Motor neuron (in vitro differentiated cells): ENCODE measurements around the gene IL17REL. TPM values are rescaled to one million over a fixed set of nuclear protein-coding genes. Genes with fewer than 3 reads are reported as not detected.

Experiments
- ATAC-seq, 8 experiments: fragments of 200-7000 bp; cut with Tn5 transposase; replicated peaks in 6 of 8; 2 replicates each; pipeline ENCODE4 v1.8.0; 2021; ENCODE audit warnings: mild to moderate bottlenecking in 8 of 8, moderate library complexity in 8 of 8
- H3K27ac ChIP-seq, 2 donors: fragments of 250-450 bp; sonication (Bioruptor Pico); 2 replicates each; pipeline ENCODE4 v1.9.0; 2021; ENCODE audit warnings: antibody characterized with exemption in 2 of 2, mild to moderate bottlenecking in 2 of 2, moderate library complexity in 1 of 2
- H3K4me1 ChIP-seq, 2 donors: fragments of 250-450 bp; sonication (Bioruptor Pico); replicated peaks in 1 of 2; 2 replicates each; pipeline ENCODE4 v1.6.1; 2021; ENCODE audit warnings: antibody characterized with exemption in 2 of 2, mild to moderate bottlenecking in 2 of 2, moderate library complexity in 1 of 2
- H3K4me3 ChIP-seq, 5 donors: fragments of 250-450 bp; sonication (Bioruptor Pico); 2 replicates each; pipeline ENCODE4 v1.9.0; 2021; ENCODE audit warnings: antibody characterized with exemption in 5 of 5, mild to moderate bottlenecking in 5 of 5, moderate library complexity in 4 of 5
- WGBS, 10 experiments: fragments of 450-650 bp; shearing (Covaris generic); methylation state at CpG; one replicate each; pipeline ENCODE4 v1.0.0; 2022; 5-methylcytosine and 5-hydroxymethylcytosine counted together
- in situ Hi-C, 9 experiments: fragments of 400-800 bp; cut with MboI; loops; one replicate each; pipeline ENCODE4 v1.15.0; 2021; ENCODE audit warnings: low sequenced_read_pairs in 9 of 9, low pct_unique_long_range_greater_than_20kb in 2 of 9; ENCODE audit not compliant: unreplicated experiment in 9 of 9
- total RNA-seq, 8 experiments: library from RNA; unstranded; fragments of 300-600 nt; gene quantifications; 2 replicates each; pipeline versions ENCODE4 v1.2.3 to v1.2.4, GENCODE V29; 2022

Gene IL17REL
- total RNA-seq, 8 experiments from 2014 or later, result 0.07 to 0.47 (median 0.20) TPM; not detected in 3

DNA sequence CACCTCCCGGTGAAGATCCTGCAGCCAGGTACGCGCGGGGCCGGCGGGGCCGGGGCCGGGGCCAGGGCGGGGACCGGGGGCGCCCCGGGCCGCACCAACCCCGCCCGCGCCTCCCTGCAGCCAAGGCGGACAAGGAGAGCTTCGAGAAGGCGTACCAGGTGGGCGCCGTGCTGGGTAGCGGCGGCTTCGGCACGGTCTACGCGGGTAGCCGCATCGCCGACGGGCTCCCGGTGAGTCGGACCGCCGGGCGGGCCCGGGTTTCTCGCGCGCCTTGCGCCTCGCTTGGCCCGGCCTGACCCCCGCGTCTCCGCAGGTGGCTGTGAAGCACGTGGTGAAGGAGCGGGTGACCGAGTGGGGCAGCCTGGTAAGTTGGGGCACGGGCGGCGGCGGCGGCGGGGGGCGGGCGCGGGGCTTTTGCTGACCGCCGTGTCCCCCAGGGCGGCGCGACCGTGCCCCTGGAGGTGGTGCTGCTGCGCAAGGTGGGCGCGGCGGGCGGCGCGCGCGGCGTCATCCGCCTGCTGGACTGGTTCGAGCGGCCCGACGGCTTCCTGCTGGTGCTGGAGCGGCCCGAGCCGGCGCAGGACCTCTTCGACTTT, 51.5 kb downstream of the IL17REL start:
- H3K27ac ChIP-seq, result peak overlapping the region; percentile 98 to 99
- 0% methylated on average over 2 of the region's 84 CpGs; no CpG with 5 or more reads in 9 of the 10 experiments for WGBS, 10 experiments
- ATAC-seq, result no peak
- in situ Hi-C loops, result no loop called here
- peaks cover 22% of the 10 kb centered on the region in 2 donors for H3K4me1 ChIP-seq
- peak overlapping the region; percentile 56 to 83 (median 72) for H3K4me3 ChIP-seq

GRCh38 chr22:49960159-49961004, 52.2 kb downstream of the IL17REL start, which contains the start of gene PIM3:
Gene PIM3 (plus strand): TSS chr22:49960772. CDS start chr22:49960948, 176 bp downstream.
- no CpG with 5 or more reads among the region's 137 CpGs for WGBS, 10 experiments
- H3K4me3 ChIP-seq, result peak within 1 kb of the TSS; percentile 56 to 83 (median 72)
- ATAC-seq, result peak; percentile 64 to 83 (median 78)
- in situ Hi-C loops, result no loop called here
- peaks cover 22% of the 10 kb centered on the region in 2 donors for H3K4me1 ChIP-seq
- peak within 1 kb of the TSS; percentile 98 to 99 for H3K27ac ChIP-seq

- Histone ChIP-seq H3K4me1 (peaks cover 22% of the 10 kb centered on the region in 2 donors), H3K27ac (peak overlapping the region; percentile 98 to 99), H3K4me3 (peak overlapping the region; percentile 56 to 83 (median 72))
- peak in 3 of 8 experiments; percentile 13 to 24 (median 15) for ATAC-seq
- in situ Hi-C loops, result no loop called here
- WGBS, 10 experiments, result 0 to 9% methylated on average over 1 to 8 of the region's 21 CpGs; no CpG with 5 or more reads in 8 of the 10 experiments
Observed at GRCh38 chr22:49959782-49960158, 52.8 kb downstream of the IL17REL start.

- H3K27ac ChIP-seq, result peak overlapping the region in 1 of 2 donors; percentile 99
- peak overlapping the region in 2 of 5 donors; percentile 65 to 83 for H3K4me3 ChIP-seq
- peaks cover 22% of the 10 kb centered on the region in 2 donors for H3K4me1 ChIP-seq
- ATAC-seq, result no peak
- in situ Hi-C loops, result no loop called here
- WGBS, 10 experiments, result 85 to 90% methylated on average over 2 to 4 of the region's 29 CpGs; no CpG with 5 or more reads in 8 of the 10 experiments
Observed at GRCh38 chr22:49958931-49959781, 53.4 kb downstream of the IL17REL start.

GRCh38 chr22:49958366-49958921, 54.1 kb downstream of the IL17REL start:
- in situ Hi-C loops, result no loop called here
- Histone ChIP-seq H3K4me3 (no peak overlapping the region), H3K4me1 (peaks cover 18 to 20% of the 10 kb centered on the region in 2 donors), H3K27ac (no peak overlapping the region)
- 40 to 96% (median 68%) methylated on average over 1 to 7 of the region's 16 CpGs; no CpG with 5 or more reads in 2 of the 10 experiments for WGBS, 10 experiments
- no peak for ATAC-seq

GRCh38 chr22:49957826-49958365, 54.7 kb downstream of the IL17REL start:
- 60 to 100% (median 100%) methylated on average over 1 to 2 of the region's 12 CpGs; no CpG with 5 or more reads in 7 of the 10 experiments for WGBS, 10 experiments
- no peak overlapping the region for H3K27ac ChIP-seq
- no peak overlapping the region for H3K4me3 ChIP-seq
- ATAC-seq, result no peak
- H3K4me1 ChIP-seq, result peaks cover 13 to 15% of the 10 kb centered on the region in 2 donors
- in situ Hi-C loops, result no loop called here

DNA sequence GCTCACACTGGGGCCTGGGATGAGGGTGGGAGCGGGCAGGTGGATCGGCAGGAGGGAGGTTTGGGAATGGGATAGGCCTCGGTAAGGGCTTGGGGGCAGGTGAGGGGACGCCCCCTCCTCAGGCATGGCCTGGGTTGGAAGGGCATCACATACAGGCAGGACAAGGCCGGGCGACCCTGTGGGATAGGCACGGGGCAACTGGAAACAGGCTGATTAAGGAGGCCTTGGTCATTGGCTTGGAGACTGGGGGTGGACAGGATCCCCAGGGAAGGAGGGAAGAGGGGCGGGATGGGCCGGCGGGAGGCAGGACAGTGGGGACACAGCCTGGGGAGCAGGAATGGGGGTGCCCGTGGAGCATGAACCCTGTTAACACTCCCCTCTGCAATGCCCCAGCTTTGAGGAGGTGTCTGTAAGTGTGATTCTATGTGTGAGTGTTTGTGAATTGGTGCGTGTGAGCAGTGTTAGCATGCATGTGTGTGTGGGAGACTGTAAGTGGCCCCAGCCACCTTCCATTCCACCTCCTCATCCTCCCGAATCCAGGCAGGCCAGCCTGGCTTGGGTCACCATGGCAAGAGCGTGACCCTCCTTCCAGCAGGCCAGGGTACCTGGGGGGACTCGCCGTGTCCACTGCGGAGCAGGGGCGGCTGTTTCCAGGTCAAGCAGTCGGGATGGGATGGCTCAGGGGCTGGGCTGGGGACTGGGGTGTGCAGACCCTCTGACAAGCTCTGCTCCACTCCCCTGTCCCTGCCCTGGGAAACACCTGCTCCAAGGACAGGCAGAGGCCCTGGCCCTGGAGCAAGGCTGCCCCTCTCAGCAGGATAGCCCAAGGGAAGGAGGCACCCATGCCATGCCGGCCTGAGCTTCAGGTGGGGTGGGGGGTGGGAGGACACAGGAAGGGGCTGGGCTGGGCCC, 55.4 kb downstream of the IL17REL start:
- in situ Hi-C loops, result no loop called here
- Histone ChIP-seq H3K4me1 (peaks cover 12 to 16% of the 10 kb centered on the region in 2 donors), H3K27ac (no peak overlapping the region), H3K4me3 (no peak overlapping the region)
- no peak for ATAC-seq
- 40 to 89% (median 77%) methylated on average over 1 to 3 of the region's 20 CpGs; no CpG with 5 or more reads in 6 of the 10 experiments for WGBS, 10 experiments

- H3K4me1 ChIP-seq, result peaks cover 14 to 24% of the 10 kb centered on the region in 2 donors
- H3K4me3 ChIP-seq, result no peak overlapping the region
- in situ Hi-C loops, result no loop called here
- ATAC-seq, result no peak
- 60 to 100% methylated on average over 1 to 3 of the region's 15 CpGs; no CpG with 5 or more reads in 8 of the 10 experiments for WGBS, 10 experiments
- no peak overlapping the region for H3K27ac ChIP-seq
Observed at GRCh38 chr22:49956418-49956770, 56.2 kb downstream of the IL17REL start.

DNA sequence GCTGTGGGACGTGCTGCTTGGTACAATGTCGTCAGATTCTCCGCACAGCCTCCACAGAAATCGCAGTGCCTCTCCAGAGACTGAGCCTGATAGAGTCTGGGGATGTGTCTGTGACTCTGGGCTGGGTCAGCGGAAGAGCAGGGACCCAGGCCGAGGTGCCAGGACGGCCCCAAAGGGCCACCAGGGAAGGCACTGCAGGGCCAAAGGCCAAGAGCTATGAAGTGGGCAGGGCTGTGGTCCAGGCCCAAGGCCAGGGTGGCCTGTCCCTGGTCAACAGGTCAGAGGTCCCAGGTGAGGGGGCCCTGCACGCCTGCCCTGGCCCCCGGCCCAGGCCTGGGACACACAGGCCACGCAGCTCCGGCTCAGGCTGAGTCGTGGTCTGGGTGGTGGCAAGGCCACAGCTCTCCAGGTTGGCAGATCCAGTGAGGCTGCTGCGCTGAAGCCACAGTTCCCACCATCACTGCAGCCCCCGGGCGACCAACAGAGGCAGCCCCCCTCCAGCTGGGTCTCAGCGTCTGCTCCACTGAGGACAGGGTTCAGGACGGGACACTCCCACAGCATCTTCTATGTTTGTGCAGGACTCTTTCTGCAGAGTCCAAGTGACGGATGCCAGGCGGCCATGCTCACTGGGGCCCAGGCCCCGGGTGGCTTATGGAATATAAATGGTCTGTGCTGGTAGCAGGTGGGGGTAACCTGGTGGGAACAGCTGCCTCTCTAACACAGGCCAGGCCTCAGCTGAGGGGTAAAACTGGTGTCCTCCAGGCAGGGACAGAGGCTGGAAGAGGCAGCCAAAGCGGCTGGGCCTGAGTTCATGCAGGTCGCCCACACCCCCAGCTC, 56.8 kb downstream of the IL17REL start:
- ATAC-seq, result no peak
- H3K4me3 ChIP-seq, result no peak overlapping the region
- H3K4me1 ChIP-seq, result peaks cover 20 to 30% of the 10 kb centered on the region in 2 donors
- WGBS, 10 experiments, result 60 to 100% (median 94%) methylated on average over 1 to 6 of the region's 22 CpGs; no CpG with 5 or more reads in 6 of the 10 experiments
- H3K27ac ChIP-seq, result no peak overlapping the region
- in situ Hi-C loops, result no loop called here

DNA sequence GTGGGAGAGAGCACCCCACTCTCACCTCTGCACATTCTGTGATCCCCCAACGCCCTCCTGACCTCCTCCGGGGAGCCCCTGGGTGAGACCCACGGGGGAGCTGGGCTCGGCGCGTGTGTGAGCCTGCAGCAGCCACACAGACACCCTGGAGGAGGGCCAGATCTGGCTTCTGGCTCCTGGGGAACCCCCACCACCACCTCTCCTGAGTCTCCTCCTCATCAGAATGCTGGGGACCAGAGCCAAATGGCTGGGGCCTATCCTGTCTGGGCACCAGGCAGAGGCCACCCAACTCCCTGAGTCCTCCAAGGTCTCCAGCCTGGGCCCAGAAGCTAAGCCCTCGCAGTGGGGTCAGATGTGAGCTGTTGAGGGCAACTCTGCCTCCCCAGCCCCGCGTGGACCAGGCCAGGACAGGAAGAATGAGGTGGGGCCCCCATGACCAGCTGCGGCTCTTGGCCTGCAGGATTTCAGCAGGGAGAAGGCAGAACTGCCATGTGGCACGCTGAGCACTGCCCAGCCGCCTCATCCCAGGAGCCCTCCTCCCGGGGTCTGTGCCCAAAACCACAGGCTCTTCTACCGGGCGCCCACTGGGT, 57.5 kb downstream of the IL17REL start:
- 60 to 73% methylated on average over 2 to 3 of the region's 15 CpGs; no CpG with 5 or more reads in 8 of the 10 experiments for WGBS, 10 experiments
- no peak overlapping the region for H3K4me3 ChIP-seq
- in situ Hi-C loops, result no loop called here
- peaks cover 23 to 33% of the 10 kb centered on the region in 2 donors for H3K4me1 ChIP-seq
- no peak for ATAC-seq
- H3K27ac ChIP-seq, result no peak overlapping the region
